DND-41 (cell line): ENCODE data around the gene DHX57.

Source experiments
- CTCF ChIP-seq: IDR thresholded peaks from 2 replicates; pipeline ENCODE4 v1.5.1; 2012; ENCODE audit warnings: borderline replicate concordance, low read length, moderate library complexity, mild to moderate bottlenecking; ENCODE audit not compliant: poor library complexity, severe bottlenecking; ENCODE audit errors: extremely low read depth
- EZH2 ChIP-seq: IDR thresholded peaks from 3 replicates; pipeline ENCODE4 v1.6.1; 2012; ENCODE audit warnings: borderline replicate concordance, low read depth, mild to moderate bottlenecking, moderate library complexity, low read length, inconsistent platforms; ENCODE audit not compliant: severe bottlenecking

GRCh38 chr2:38912619-38913018 is 36.9 kb upstream of the DHX57 start:
- no peak for TF ChIP-seq CTCF
- no peak for TF ChIP-seq EZH2
